ENCODE measurements around the gene TM4SF4. TPM values are rescaled to one million over a fixed set of nuclear protein-coding genes. Genes with fewer than 3 reads are reported as not detected.

The TM4SF4 gene
- total and polyA plus RNA-seq, 2 of the 8 experiments (the other 6 are each of a cell fraction or from before 2014, with no cell fraction given): not detected

DNA sequence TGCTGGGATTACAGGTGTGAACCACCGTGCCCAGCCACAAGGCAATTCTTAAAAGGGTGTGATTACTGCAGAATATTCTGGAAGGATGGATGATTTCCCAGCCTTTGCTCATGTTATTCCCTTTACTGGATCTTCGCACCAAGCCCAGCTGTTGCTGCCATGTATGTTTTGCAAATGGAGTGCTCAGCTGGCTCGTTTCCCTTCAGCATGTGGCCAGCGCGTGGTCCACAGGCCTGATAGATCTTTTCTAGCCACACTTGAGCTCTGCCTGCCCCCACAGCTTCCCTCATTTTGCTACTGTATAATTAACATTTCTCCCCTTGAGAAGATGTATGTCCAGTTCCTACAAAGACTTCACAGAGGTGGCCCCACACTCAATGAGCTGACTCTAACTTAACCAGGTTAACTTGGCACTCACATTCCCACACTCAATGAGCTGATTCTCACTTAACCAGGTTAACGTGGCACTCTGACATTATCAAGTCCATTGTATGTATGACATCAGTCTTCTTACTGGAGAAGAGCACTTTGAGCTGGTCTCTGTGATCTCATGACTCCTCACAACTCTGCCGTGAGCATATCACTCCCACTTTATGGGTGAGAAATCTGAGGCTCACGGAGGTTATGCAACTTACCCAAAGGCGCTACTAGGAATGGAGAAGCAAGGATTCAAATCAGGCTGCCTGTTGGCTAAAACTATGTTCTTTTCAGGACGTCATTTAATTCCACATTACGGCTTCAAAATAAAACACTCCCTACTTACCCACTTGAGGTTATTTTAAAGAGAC is 49.2 kb downstream of the TM4SF4 start (continued):
- TF ChIP-seq RBBP5 (IDR thresholded peaks at IDR 0.05; ENCODE audit: borderline replicate concordance, low read depth, low read length) (no peak), NANOG (IDR thresholded peaks at IDR 0.05; ENCODE audit: insufficient read depth, low read depth, low read length, poor library complexity, severe bottlenecking) (no peak)

Data from H1 (cell line).